ENCODE results near the gene NDUFV2.

Gene NDUFV2

DNA sequence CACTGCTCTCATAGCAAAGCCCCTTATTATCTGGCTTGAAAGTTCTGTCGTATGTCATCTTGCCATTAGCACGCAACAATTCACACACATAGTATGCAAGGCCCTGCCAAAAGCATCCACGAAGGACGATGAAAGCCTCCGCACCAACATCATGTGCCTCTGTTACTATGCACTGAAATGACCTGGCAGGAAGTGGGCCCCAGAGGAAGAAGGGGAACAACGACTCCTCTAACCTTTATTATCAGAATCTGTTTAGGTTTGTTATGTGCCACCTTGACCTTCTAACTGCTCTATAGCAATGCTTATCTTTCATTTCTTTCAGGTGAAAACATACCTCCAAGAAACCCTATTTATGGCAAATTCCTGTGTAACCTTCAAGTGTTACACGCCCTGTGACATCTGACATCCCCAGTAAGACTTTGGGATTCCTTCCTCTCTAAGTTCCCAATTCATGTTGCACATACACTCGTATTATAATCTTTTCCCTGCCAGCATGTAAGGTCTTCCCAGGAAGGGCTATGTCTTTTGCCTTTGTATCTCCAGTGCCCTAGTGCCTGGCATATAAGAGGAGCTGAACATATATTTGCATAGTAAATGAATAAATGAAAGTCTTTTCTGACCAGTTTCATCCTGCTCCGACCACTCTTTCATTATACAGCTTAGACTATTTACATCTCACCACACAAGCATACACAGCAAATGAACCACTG lies 7.0 kb upstream of the NDUFV2 start:
- DNase-seq (ENCODE audit: low spot score), result peak; percentile 76

GRCh38 chr18:9096007-9096371 lies 6.5 kb upstream of the NDUFV2 start:
- no peak for DNase-seq (ENCODE audit: low spot score)
- H3K4me1 Mint-ChIP-seq (ENCODE audit: low read depth), result peaks cover 64% of the 10 kb centered on the region

More for the DNA sequence above, 7.0 kb upstream of the NDUFV2 start:
- Mint-ChIP-seq H3K36me3 (ENCODE audit: low read depth) (peaks cover 8% of the 10 kb centered on the region), H3K9me3 (no peaks in the 10 kb centered on the region), H3K27ac (peak overlapping the region; percentile 96), H3K4me3 (peak overlapping the region; percentile 59), H3K27me3 (ENCODE audit: low read depth) (no peaks in the 10 kb centered on the region), H3K4me1 (ENCODE audit: low read depth) (peaks cover 65% of the 10 kb centered on the region)

DNA sequence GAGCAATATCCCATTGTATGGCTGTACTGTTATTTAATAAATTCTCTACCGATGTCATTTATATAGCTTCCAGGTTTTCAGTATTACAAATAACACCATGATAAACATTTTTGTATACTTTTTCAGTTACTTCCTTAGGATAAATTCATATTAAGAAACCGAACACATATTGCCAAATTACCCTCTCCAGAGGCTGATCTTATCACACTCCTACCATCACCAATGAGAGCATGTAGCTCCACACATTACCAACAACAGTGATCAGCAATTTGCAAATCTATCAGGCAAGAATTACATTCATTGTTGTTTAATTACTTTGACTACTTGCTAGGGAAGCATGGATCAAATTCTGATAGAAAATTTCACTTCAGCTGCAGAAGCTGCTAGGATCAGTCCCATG lies 5.8 kb upstream of the NDUFV2 start:
- H3K27ac Mint-ChIP-seq, result peak overlapping the region; percentile 49
- no peak overlapping the region for H3K4me3 Mint-ChIP-seq

More at GRCh38 chr18:9096007-9096371, 6.5 kb upstream of the NDUFV2 start:
- Mint-ChIP-seq H3K9me3 (no peaks in the 10 kb centered on the region), H3K27me3 (ENCODE audit: low read depth) (no peaks in the 10 kb centered on the region), H3K4me3 (peak overlapping the region; percentile 59), H3K27ac (peak overlapping the region; percentile 96), H3K36me3 (ENCODE audit: low read depth) (peaks cover 5% of the 10 kb centered on the region)

GRCh38 chr18:9097349-9097748 lies 5.2 kb upstream of the NDUFV2 start:
- H3K27ac Mint-ChIP-seq, result peak overlapping the region; percentile 76
- peaks cover 63% of the 10 kb centered on the region for H3K4me1 Mint-ChIP-seq (ENCODE audit: low read depth)
- peak overlapping the region; percentile 46 for H3K4me3 Mint-ChIP-seq
- no peaks in the 10 kb centered on the region for H3K27me3 Mint-ChIP-seq (ENCODE audit: low read depth)
- no peak for DNase-seq (ENCODE audit: low spot score)
- peaks cover 5% of the 10 kb centered on the region for H3K36me3 Mint-ChIP-seq (ENCODE audit: low read depth)
- H3K9me3 Mint-ChIP-seq, result no peaks in the 10 kb centered on the region

More for the DNA sequence above, 5.8 kb upstream of the NDUFV2 start:
- Mint-ChIP-seq H3K36me3 (ENCODE audit: low read depth) (peaks cover 5% of the 10 kb centered on the region), H3K4me1 (ENCODE audit: low read depth) (peaks cover 65% of the 10 kb centered on the region), H3K27me3 (ENCODE audit: low read depth) (no peaks in the 10 kb centered on the region), H3K9me3 (no peaks in the 10 kb centered on the region)
- DNase-seq (ENCODE audit: low spot score), result no peak

GRCh38 chr18:9100796-9101195 lies 1.7 kb upstream of the NDUFV2 start:
- peak overlapping the region; percentile 82 for H3K27ac Mint-ChIP-seq
- H3K27me3 Mint-ChIP-seq (ENCODE audit: low read depth), result no peaks in the 10 kb centered on the region
- no peaks in the 10 kb centered on the region for H3K9me3 Mint-ChIP-seq
- peak overlapping the region; percentile 54 for H3K4me3 Mint-ChIP-seq
- H3K4me1 Mint-ChIP-seq (ENCODE audit: low read depth), result peaks cover 46% of the 10 kb centered on the region
- no peak for DNase-seq (ENCODE audit: low spot score)
- H3K36me3 Mint-ChIP-seq (ENCODE audit: low read depth), result peaks cover 29% of the 10 kb centered on the region

DNA sequence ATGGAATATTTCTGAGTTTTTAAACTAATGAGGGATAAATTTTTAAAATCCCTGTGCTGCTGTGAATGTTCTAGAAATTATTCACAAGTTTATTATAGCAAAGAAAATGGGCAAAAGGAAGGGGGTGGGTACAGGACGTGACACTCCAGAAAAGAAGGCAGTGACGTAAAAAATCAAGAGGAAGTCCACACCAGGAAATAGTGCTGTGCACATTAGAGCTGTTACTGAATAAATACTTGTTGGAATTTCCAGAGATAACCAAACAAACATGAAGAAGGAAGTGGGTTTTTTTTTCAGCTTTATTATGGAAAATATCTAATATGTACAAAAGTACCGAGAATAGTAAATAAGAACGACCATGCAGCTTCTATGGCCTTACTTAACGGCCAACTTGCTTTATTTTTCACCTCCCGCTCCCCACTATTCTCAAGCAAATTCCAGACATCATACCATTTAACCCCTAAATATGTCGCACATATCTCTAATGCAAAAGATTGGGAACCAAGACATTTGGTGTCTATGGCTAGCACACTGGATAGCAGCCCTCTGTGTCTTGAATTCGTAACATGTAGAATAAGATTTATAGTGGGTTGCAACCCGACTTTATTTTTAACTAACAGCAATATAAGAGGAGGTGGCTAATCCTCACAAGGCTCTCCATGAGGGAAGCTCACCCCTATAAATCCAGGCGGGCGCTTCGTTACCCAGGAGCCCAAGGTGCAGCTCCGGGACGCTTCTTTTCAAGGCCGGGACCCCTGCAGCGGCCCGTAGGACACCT lies 580 bp upstream of the NDUFV2 start:
- peak; percentile 31 for DNase-seq (ENCODE audit: low spot score)
- Mint-ChIP-seq H3K36me3 (ENCODE audit: low read depth) (peaks cover 39% of the 10 kb centered on the region), H3K4me3 (peak overlapping the region; percentile 94), H3K9me3 (no peaks in the 10 kb centered on the region), H3K27ac (peak overlapping the region; percentile 94), H3K27me3 (ENCODE audit: low read depth) (no peaks in the 10 kb centered on the region), H3K4me1 (ENCODE audit: low read depth) (peaks cover 50% of the 10 kb centered on the region)

GRCh38 chr18:9103376-9103873 lies 926 bp downstream of the NDUFV2 start:
- no peak for DNase-seq (ENCODE audit: low spot score)
- Mint-ChIP-seq H3K9me3 (no peaks in the 10 kb centered on the region), H3K4me3 (peak overlapping the region; percentile 94), H3K27ac (peak overlapping the region; percentile 94), H3K27me3 (ENCODE audit: low read depth) (no peaks in the 10 kb centered on the region), H3K36me3 (ENCODE audit: low read depth) (peaks cover 51% of the 10 kb centered on the region), H3K4me1 (ENCODE audit: low read depth) (peaks cover 51% of the 10 kb centered on the region)

DNA sequence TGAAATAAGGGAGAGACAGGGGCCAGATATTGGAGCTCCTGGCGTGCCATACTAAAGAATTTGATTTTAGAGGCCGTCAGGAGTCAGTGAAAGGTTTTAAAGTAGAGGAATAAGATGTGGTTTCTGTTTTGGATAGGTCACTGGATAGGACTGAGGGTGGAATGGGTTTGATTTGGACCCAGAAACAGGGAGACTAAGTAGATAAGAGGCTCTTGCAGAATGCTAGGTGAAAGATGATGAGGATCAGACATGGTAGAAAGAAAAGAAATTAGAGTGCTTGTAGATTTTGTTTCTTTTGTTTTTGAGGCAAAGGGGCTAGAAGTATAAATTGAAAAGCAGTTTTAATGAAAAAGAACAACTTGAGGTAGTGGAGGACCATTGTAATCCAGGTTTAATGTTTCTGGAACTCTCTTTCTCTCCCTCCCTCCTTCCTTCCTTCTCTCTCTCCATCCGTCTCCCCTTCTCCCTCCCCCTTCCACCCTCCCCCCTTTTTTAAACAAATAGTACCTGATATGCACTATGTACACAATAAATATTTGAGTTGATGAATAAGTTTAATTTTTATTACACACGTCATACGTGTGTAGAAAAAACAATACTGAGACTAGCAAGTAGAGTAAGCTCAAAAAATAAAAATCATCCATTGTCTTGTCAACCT lies 1.9 kb downstream of the NDUFV2 start:
- Mint-ChIP-seq H3K27ac (peak overlapping the region; percentile 94), H3K36me3 (ENCODE audit: low read depth) (peaks cover 56% of the 10 kb centered on the region), H3K4me1 (ENCODE audit: low read depth) (peaks cover 57% of the 10 kb centered on the region), H3K9me3 (no peaks in the 10 kb centered on the region), H3K27me3 (ENCODE audit: low read depth) (no peaks in the 10 kb centered on the region), H3K4me3 (peak overlapping the region; percentile 94)
- DNase-seq (ENCODE audit: low spot score), result no peak

DNA sequence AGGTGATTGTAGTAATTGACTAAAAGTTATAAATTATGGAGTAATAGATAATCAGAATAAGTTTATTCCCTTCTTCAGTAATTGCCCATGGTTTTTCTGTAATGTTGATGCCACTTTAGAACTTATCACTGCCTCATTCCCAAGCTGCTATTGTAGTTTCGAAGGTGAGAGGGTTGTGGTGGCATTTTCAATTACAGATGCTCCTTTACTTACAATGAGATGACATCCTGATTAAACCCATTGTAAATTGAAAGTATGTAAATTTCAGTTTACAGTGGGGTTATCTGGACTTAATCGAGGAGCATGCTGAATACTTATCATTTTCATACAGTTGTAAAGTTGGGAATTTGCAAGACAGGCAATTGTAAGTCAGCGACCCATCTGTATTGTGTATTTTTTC lies 2.9 kb downstream of the NDUFV2 start:
- Mint-ChIP-seq H3K27ac (peak overlapping the region; percentile 49), H3K4me1 (ENCODE audit: low read depth) (peaks cover 62% of the 10 kb centered on the region), H3K27me3 (ENCODE audit: low read depth) (no peaks in the 10 kb centered on the region), H3K4me3 (peak overlapping the region; percentile 94), H3K9me3 (no peaks in the 10 kb centered on the region), H3K36me3 (ENCODE audit: low read depth) (peaks cover 63% of the 10 kb centered on the region)
- no peak for DNase-seq (ENCODE audit: low spot score)

DNA sequence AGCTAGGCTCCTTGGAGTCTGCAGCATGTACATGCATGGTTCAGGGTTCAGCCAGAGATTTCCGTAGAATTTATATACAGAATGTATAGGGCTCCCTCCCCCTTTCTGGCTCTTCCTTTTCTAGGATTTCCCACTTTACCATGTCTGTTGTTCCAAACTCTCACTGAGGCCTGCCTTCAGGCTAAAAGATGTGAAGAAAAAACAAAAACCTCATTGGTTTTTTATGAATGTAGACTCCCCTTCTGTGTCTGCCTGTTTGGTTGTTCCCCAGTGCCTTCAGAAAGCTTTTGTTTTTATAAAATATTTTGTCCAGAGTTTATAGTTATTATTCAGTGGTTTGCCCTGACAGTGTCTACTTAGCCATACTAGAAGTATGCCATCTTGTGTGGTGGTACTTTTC lies 3.6 kb downstream of the NDUFV2 start:
- Mint-ChIP-seq H3K36me3 (ENCODE audit: low read depth) (peaks cover 68% of the 10 kb centered on the region), H3K27me3 (ENCODE audit: low read depth) (no peaks in the 10 kb centered on the region), H3K27ac (peak overlapping the region; percentile 49), H3K4me3 (peak overlapping the region; percentile 94), H3K4me1 (ENCODE audit: low read depth) (peaks cover 64% of the 10 kb centered on the region), H3K9me3 (no peaks in the 10 kb centered on the region)
- DNase-seq (ENCODE audit: low spot score), result no peak

GRCh38 chr18:9106800-9107584 lies 4.5 kb downstream of the NDUFV2 start:
- no peaks in the 10 kb centered on the region for H3K27me3 Mint-ChIP-seq (ENCODE audit: low read depth)
- H3K4me1 Mint-ChIP-seq (ENCODE audit: low read depth), result peaks cover 62% of the 10 kb centered on the region
- peak overlapping the region; percentile 94 for H3K4me3 Mint-ChIP-seq
- peaks cover 76% of the 10 kb centered on the region for H3K36me3 Mint-ChIP-seq (ENCODE audit: low read depth)
- no peaks in the 10 kb centered on the region for H3K9me3 Mint-ChIP-seq
- no peak for DNase-seq (ENCODE audit: low spot score)
- H3K27ac Mint-ChIP-seq, result peak overlapping the region; percentile 70

DNA sequence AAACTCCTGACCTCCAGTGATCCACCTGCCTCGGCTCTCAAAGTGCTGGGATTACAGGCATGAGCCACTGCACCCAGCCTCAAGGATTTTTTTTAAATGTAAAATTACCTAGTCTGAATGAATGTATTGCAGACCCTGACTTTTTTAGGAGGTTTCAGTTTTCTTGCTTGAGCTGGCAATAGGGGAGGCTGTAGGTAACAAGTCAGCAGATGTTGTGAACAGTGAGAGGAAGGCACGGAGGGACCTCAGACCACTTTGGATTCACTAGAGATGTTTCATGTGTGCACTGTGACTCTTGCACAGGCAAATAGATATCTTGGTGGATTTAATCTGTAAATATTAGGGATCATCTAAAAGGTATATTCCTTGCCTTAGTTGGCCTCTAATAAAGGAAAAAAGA lies 6.4 kb downstream of the NDUFV2 start:
- DNase-seq (ENCODE audit: low spot score), result no peak
- Mint-ChIP-seq H3K27me3 (ENCODE audit: low read depth) (no peaks in the 10 kb centered on the region), H3K4me3 (peak overlapping the region; percentile 57), H3K36me3 (ENCODE audit: low read depth) (peaks cover 78% of the 10 kb centered on the region), H3K9me3 (no peaks in the 10 kb centered on the region), H3K27ac (peak overlapping the region; percentile 49), H3K4me1 (ENCODE audit: low read depth) (peaks cover 74% of the 10 kb centered on the region)

DNA sequence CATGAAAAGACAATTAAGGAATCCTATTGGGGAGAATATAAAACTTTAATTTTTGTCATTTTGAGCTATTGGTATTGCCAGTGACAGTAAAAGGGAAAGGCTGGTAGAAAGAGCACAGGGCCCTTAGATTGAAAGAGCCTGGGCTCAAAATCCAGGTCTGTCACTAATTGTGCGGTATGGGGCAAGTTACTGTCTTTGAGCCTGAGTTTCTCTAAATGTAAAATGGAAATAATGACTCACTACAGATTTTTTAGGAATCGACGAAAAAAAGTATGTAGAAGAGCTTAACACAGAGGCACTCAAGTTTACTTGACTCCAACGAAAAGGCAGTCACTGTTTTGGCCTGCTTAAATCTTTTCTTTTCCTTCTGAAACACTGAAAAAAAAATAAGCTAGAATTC lies 7.0 kb downstream of the NDUFV2 start:
- H3K4me1 Mint-ChIP-seq (ENCODE audit: low read depth), result peaks cover 72% of the 10 kb centered on the region
- H3K4me3 Mint-ChIP-seq, result peak overlapping the region; percentile 57
- H3K36me3 Mint-ChIP-seq (ENCODE audit: low read depth), result peaks cover 72% of the 10 kb centered on the region
- H3K9me3 Mint-ChIP-seq, result no peaks in the 10 kb centered on the region
- DNase-seq (ENCODE audit: low spot score), result no peak
- H3K27me3 Mint-ChIP-seq (ENCODE audit: low read depth), result no peaks in the 10 kb centered on the region
- peak overlapping the region; percentile 49 for H3K27ac Mint-ChIP-seq

Measured in T-helper 2 cell treated with Interferon-gamma antibody and Interleukin-4, amounts not matched to agents 5 μg/mL and 100 μg/mL, for 36 hours (primary cell).